Natural killer cell treated with Interleukin-12 subunit alpha and Interleukin-12 subunit beta and Interleukin-15 and Interleukin-18, amount 100 ng/mL, for 72 hours (primary cell): ENCODE data around the gene MINDY2. TPM values are rescaled to one million over a fixed set of nuclear protein-coding genes. Genes with fewer than 3 reads are reported as not detected.

ENCODE experiments used
- ATAC-seq, 2 donors: fragments of 150-1000 bp; cut with Tn5 transposase in 1 of 2; sonication (Bioruptor Pico), chemical (Tn5 transposase) in 1 of 2; 2 replicates each; pipeline ENCODE4 v1.10.0; 2021
- DNase-seq: peaks from one replicate; pipeline ENCODE4 v3.0.0; 2022; ENCODE audit warnings: low spot score
- H3K27ac Mint-ChIP-seq, 2 donors: 1 replicate in 1 of 2; 2 replicates in 1 of 2; pipeline ENCODE4 v1.8.0; 2022; ENCODE audit warnings: mixed read lengths in 2 of 2, mild to moderate bottlenecking in 1 of 2, moderate library complexity in 1 of 2
- H3K27me3 Mint-ChIP-seq, 2 donors: 1 replicate in 1 of 2; 2 replicates in 1 of 2; pipeline ENCODE4 v1.8.0; 2022; ENCODE audit warnings: mixed read lengths in 2 of 2
- H3K36me3 Mint-ChIP-seq: one replicate; pipeline ENCODE4 v1.8.0; 2022; ENCODE audit warnings: mixed read lengths
- H3K4me1 Mint-ChIP-seq, 2 donors: 1 replicate in 1 of 2; 2 replicates in 1 of 2; pipeline ENCODE4 v1.8.0; 2022; ENCODE audit warnings: low read depth in 2 of 2, mixed read lengths in 2 of 2, mild to moderate bottlenecking in 1 of 2
- H3K4me3 Mint-ChIP-seq: one replicate; pipeline ENCODE4 v1.8.0; 2022; ENCODE audit warnings: mixed read lengths
- H3K9me3 Mint-ChIP-seq: 2 replicates; pipeline ENCODE4 v1.8.0; 2022; ENCODE audit warnings: mixed read lengths
- total RNA-seq, 2 donors: library from RNA; stranded (reverse); gene quantifications; one replicate each; pipeline ENCODE4 v1.2.3, GENCODE V29; 2022

MINDY2 gene
- total RNA-seq, 2 donors from 2014 or later, result 11.9 to 15.1 TPM

DNA sequence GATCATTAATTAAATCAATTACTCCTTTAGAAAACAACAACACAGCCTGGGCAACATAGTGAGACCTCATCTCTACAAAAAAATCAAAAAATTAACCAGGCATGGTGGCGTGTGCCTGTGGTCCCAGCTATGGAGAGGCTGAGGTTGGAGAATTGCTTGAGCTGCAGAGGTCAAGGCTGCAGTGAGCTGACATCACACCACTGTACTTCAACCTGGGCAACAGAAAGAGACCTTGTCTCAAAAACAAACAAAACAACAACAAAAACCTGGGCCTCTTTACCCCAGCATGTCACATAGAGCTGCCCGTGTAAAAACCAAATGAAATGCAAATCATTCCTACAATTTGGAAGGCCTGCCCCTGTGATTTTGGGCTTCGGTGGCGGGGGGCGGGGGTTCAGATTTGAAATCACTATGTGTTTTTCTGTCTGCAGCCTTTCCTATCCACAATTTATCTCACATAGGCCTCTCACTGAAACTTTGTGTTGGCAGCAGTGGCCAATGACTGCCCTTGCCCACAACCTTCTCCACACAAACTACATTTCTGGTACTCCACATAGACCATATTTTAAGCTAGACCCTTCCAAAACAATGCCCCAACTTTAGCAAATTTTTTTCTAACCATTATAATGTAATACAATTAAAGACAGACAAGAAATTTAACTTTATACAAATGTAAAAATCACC lies 28.1 kb upstream of the MINDY2 start:
- Mint-ChIP-seq H3K36me3 (no peaks in the 10 kb centered on the region), H3K27me3 (no peaks in the 10 kb centered on the region), H3K4me1 (peaks cover 50 to 62% of the 10 kb centered on the region in 2 donors), H3K9me3 (no peaks in the 10 kb centered on the region), H3K27ac (peak overlapping the region in 1 of 2 donors; percentile 38), H3K4me3 (no peak overlapping the region)
- no peak for ATAC-seq
- no peak for DNase-seq

DNA sequence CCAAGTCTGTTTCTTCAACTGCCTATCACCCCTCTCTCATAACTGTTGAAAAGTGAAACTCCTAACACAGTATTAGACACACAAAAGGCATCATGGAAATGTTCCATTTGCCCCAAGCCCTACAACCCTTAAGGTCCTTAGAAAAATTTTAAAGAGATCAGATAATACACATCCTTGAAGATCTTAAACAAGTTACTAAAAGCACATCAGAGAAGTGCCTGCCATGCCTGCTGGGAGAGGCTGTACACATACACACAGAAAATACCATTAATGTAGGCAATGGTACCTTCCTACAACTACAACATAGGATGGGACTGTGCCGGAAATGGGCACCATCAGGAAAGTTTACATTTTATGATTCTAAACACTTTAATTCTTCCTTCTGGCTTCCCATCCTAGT lies 24.9 kb upstream of the MINDY2 start:
- no peak overlapping the region for H3K27ac Mint-ChIP-seq
- H3K36me3 Mint-ChIP-seq, result no peaks in the 10 kb centered on the region
- no peak for DNase-seq
- no peak overlapping the region for H3K4me3 Mint-ChIP-seq
- ATAC-seq, result no peak
- H3K9me3 Mint-ChIP-seq, result no peaks in the 10 kb centered on the region
- no peaks in the 10 kb centered on the region for H3K27me3 Mint-ChIP-seq
- H3K4me1 Mint-ChIP-seq, result peaks cover 50 to 63% of the 10 kb centered on the region in 2 donors

DNA sequence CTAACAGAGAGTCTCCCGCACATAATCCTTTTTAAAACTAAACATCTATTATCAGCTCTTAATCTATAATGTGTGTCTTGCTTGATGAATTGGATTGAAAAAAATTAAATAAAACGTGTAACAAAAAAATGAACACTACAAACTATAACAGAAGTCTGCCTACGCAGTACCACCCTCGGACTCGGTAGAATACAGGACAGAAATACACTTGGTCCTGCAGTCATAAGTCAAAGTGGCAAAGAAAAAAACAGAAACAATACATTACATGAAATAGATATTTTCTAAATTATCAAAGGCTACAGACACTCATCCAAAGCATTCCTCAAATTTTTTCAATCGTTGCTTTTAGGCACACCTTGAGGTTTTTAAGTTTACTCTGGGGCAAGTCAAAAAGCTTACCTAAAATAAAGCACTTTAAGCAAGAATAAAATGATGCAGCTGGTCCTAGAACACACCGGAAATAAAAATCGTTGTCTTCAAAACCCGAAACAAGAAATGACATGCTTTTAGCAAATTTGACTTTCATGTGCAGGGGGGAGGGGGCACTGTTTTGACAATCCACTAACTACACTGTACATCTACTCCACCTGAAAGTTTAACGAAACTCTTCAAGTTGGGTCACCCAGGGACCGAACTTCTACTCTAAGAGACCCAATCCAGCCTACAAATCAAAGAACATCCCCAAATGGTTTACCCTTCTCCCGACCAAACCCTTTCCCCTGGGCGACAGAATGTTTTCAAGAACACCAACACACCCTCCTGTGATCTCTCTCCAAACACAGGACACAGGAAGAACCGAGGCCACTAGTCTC lies 22.9 kb upstream of the MINDY2 start:
- Mint-ChIP-seq H3K4me1 (peaks cover 29 to 42% of the 10 kb centered on the region in 2 donors), H3K27me3 (no peaks in the 10 kb centered on the region), H3K4me3 (peak overlapping the region; percentile 94), H3K27ac (peak overlapping the region; percentile 83 to 89), H3K9me3 (no peaks in the 10 kb centered on the region), H3K36me3 (no peaks in the 10 kb centered on the region)
- no peak for DNase-seq
- ATAC-seq, result no peak

DNA sequence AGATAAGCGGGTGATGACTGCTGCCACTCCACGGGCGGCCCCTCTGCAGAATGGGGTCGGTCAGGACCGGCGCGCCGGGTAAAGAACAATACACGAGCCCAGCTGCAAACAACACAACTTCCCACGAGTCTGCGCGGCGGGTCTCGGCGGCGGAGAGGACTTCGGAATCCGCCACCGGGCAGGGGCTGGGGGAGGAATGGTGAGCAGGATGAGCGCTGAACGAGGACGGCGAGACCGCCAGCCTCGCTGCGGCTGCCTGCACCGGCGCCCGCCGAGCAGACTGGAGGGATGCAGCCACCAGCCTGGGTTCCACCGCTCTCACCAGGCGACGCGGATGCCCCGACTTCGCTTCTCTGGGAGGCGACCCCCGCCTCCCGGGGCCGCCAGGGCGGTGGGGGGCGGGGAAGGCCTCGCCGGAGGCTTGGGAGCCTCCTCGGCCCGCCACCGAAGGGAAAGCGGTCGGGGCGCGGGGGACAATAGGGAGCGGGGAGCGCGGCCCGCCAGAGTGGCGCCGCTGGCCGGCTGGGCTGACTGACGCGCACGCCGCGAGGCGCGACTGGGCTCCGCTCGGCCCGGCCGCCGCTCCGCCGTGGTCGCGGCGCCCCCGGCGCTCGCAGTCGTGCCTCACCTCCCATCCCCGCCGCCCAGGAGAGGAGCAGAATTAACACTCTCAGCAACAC lies 22.1 kb upstream of the MINDY2 start:
- peaks cover 27 to 38% of the 10 kb centered on the region in 2 donors for H3K4me1 Mint-ChIP-seq
- peak overlapping the region; percentile 94 for H3K4me3 Mint-ChIP-seq
- DNase-seq, result peak; percentile 63
- peak overlapping the region; percentile 83 to 97 for H3K27ac Mint-ChIP-seq
- H3K27me3 Mint-ChIP-seq, result no peaks in the 10 kb centered on the region
- no peaks in the 10 kb centered on the region for H3K9me3 Mint-ChIP-seq
- peak; percentile 52 to 57 for ATAC-seq
- H3K36me3 Mint-ChIP-seq, result no peaks in the 10 kb centered on the region

DNA sequence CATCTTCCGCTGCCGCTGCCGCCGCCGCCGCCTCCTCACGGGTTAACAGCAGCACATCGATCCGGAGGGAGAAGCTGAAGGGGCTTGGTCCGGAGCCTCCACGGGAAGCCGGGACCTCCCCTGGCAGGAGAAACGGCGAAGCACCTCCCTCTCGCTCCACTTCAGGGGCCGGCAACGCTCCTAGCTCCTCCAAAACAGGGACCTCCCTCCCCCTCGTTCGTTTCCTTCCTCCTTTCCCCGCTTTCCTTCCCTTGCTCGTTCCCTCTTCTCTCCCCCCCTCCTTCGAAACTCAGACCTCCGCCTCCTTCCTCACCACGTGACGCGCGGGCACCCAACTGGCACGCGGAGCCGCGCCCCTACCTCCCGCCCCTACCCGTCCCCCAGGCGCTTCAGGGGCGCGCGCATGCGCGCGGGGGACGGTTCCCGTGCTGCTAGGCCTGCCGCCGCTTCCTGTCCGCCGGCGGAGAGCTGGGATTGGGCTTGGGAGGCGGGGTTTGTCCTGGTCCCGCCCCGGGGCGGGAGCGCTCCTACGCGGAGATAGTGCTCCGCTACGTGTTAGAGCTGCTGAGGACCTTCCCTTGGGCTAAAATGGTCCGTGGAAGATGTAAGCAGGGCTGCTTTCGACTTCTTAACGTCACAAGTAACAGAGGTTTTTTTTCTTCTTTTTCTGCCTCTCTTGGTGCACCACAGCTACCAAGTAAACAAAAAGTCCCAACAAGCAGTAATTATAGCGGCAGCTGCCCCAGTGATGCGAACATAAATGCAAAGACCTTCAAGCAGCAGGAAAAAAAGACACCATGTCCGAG lies 21.4 kb upstream of the MINDY2 start, which contains the start of gene ADAM10:
Gene ADAM10, minus strand, starts transcription at position 176 of the 806 bp plus-strand sequence. Its CDS starts 173 bp downstream, at position 3.
- DNase-seq, result peak; percentile 99

DNA sequence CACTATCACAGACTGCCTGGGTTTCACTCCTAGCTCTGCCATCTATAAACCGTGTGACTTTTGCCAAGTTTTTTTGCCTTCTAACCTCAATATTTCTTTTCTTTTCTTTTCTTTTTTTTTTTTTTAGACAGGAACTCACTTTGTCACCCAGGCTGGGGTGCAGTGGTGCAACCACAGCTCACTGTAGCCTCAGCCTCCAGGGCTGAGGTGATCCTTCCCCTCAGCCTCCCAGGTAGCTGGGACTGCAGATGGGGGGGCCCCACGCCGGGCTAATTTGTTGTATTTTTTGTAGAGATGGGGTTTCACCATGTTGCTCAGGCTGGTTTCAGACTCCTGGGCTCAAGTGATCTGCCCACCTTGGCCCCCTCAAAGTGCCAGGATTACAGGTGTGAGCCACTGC lies 18.4 kb upstream of the MINDY2 start:
- ATAC-seq, result no peak
- no peaks in the 10 kb centered on the region for H3K9me3 Mint-ChIP-seq
- no peaks in the 10 kb centered on the region for H3K27me3 Mint-ChIP-seq
- peaks cover 16 to 19% of the 10 kb centered on the region in 2 donors for H3K4me1 Mint-ChIP-seq
- no peak for DNase-seq
- no peak overlapping the region for H3K27ac Mint-ChIP-seq
- no peak overlapping the region for H3K4me3 Mint-ChIP-seq
- H3K36me3 Mint-ChIP-seq, result no peaks in the 10 kb centered on the region

More for the DNA sequence above, 21.4 kb upstream of the MINDY2 start, which contains the start of gene ADAM10:
- H3K4me3 Mint-ChIP-seq, result peak within 1 kb of the TSS; percentile 94
- H3K4me1 Mint-ChIP-seq, result peaks cover 26 to 36% of the 10 kb centered on the region in 2 donors
- H3K27me3 Mint-ChIP-seq, result no peaks in the 10 kb centered on the region
- no peaks in the 10 kb centered on the region for H3K9me3 Mint-ChIP-seq
- ATAC-seq, result peak; percentile 98 to 99
- peak within 1 kb of the TSS; percentile 83 to 97 for H3K27ac Mint-ChIP-seq
- H3K36me3 Mint-ChIP-seq, result no peaks in the 10 kb centered on the region

DNA sequence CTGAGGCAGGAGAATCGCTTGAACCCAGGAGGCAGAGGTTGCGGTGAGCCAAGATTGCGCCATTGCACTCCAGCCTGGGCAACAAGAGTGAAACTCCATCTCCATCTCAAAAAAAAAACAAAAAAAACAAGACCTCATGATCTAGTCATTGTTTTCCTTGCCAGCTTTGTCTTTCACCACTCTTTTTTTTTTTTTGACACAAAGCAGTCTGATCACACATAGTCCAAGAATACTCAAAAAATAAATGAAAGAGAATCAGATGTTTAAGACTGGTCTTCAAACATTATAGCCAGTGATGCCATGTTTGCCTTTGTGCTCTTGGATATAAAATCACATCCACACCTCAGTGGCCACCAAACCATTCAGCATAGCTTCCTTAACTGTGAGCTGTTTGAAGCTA lies 15.8 kb upstream of the MINDY2 start:
- H3K9me3 Mint-ChIP-seq, result no peaks in the 10 kb centered on the region
- no peak for DNase-seq
- no peaks in the 10 kb centered on the region for H3K36me3 Mint-ChIP-seq
- H3K27ac Mint-ChIP-seq, result no peak overlapping the region
- H3K4me1 Mint-ChIP-seq, result peaks cover 4 to 5% of the 10 kb centered on the region in 2 donors
- no peaks in the 10 kb centered on the region for H3K27me3 Mint-ChIP-seq
- no peak for ATAC-seq
- no peak overlapping the region for H3K4me3 Mint-ChIP-seq

DNA sequence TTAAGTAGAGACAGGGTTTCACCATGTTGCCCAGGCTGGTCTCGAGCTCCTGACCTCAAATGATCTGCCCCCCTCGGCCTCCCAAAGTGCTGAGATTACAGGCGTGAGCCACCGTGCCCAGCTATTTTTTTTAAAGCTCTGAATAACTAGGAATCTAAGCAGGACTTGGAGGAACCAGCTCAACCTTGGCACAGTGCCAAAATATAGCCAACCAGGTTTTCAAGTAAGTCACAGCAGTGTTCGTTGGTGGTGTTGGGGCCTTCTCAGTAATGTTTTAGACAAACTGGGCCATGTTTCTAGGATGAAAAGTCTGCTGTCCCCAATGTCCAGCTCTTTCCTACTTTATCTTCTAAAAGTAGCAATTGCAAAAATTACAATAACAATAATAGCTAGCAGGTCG lies 15.1 kb upstream of the MINDY2 start:
- Mint-ChIP-seq H3K4me1 (peaks cover 6 to 8% of the 10 kb centered on the region in 2 donors), H3K36me3 (no peaks in the 10 kb centered on the region), H3K4me3 (no peak overlapping the region), H3K27me3 (no peaks in the 10 kb centered on the region), H3K27ac (no peak overlapping the region), H3K9me3 (no peaks in the 10 kb centered on the region)
- no peak for DNase-seq
- ATAC-seq, result no peak

DNA sequence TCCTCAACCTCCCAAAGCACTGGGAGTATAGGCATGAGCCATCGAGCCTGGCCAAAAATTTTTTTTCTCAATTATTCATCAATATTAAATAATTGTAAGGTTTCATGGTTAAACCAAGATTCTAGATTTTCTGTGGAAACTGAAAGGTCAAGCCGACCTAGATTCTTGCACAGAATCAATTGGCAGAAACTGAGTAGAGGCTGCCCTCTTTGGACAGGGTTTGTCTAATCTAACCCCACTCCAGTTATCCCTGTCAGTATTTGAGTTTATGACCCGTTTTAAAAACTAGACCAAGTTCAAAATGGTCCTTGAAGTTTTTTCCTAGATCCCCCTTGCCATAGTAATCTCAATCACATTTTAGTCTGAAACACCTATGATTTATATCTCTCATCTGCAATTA lies 13.0 kb upstream of the MINDY2 start:
- Mint-ChIP-seq H3K4me1 (peaks cover 10 to 12% of the 10 kb centered on the region in 2 donors), H3K36me3 (peaks cover 3% of the 10 kb centered on the region), H3K27me3 (no peaks in the 10 kb centered on the region), H3K27ac (no peak overlapping the region), H3K9me3 (no peaks in the 10 kb centered on the region), H3K4me3 (no peak overlapping the region)
- ATAC-seq (no peak), DNase-seq (no peak)

DNA sequence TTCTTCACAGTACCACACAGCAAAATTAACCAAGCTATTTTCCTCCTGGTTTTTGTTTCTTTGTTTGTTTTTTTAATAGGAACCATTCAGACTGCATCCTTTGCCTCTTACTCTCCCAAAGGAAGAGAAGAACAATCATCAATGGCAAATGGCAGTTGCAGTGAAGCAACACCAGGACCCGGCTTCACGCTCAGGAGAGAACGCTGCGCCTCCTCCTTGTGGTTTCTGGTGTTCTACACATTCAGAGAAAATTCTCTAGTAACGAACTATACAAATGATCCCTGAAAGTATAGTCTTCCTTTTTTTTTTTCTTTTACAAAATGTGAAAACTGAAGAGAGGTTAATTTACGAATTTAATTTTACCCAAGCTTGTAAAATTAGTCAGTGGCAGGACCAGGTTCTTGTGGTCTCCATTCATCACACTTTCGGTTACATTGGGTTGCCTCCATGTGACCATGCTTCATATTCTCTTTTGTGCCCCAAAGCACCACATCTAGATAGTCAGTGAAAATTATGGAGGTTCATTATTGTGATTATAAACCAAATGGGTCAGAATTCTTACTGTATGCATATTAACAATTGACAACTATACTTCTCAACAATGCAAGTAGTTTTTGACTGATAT lies 10.6 kb upstream of the MINDY2 start:
- Mint-ChIP-seq H3K4me3 (peak overlapping the region; percentile 12), H3K9me3 (peaks cover 3% of the 10 kb centered on the region), H3K36me3 (peaks cover 11% of the 10 kb centered on the region), H3K27me3 (no peaks in the 10 kb centered on the region), H3K4me1 (peaks cover 10 to 12% of the 10 kb centered on the region in 2 donors), H3K27ac (no peak overlapping the region)
- no peak for DNase-seq
- ATAC-seq, result no peak

DNA sequence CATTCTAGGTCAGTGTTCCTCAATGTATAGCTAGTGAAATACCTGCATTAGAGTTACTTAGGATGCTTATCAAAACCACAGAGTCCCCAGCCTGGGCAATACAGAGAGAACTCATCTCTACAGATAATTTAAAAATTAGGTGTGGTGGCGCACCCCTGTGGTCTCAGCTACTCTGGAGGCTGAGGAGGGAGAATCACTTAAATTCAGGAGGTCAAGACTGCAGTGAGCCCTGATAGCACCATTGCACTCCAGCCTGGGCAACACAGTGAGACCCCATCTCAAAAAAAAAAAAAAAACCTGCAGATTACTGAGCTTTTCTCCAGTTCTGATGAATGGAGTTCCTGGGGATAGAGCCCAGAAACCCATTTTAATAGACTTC lies 10.1 kb upstream of the MINDY2 start:
- Mint-ChIP-seq H3K4me3 (no peak overlapping the region), H3K9me3 (peaks cover 3% of the 10 kb centered on the region), H3K4me1 (peaks cover 10 to 12% of the 10 kb centered on the region in 2 donors), H3K36me3 (peaks cover 11% of the 10 kb centered on the region), H3K27ac (no peak overlapping the region), H3K27me3 (no peaks in the 10 kb centered on the region)
- ATAC-seq, result no peak
- peak; percentile 61 for DNase-seq

DNA sequence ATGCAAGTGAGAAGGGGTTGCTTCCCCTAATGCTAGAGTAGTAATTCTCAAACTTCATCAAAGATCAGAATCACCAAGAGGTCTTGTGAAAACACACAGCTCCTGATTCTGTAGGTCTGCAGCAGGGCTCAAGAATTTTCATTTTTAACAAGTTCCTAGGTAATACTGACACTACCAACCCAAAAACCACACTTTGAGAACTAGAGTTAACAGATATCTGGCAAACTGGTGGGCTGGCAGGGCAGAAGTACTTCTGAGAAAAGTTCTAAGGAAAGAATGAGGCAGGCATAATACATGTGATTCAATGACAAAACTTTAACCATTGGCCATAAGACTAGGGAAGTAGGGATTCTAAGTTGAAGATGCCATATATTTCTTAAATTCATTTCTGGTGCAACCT lies 8.8 kb upstream of the MINDY2 start:
- peaks cover 3% of the 10 kb centered on the region for H3K9me3 Mint-ChIP-seq
- H3K4me3 Mint-ChIP-seq, result no peak overlapping the region
- ATAC-seq (no peak), DNase-seq (no peak)
- H3K27me3 Mint-ChIP-seq, result no peaks in the 10 kb centered on the region
- H3K36me3 Mint-ChIP-seq, result peaks cover 11% of the 10 kb centered on the region
- H3K4me1 Mint-ChIP-seq, result peaks cover 10 to 14% of the 10 kb centered on the region in 2 donors
- no peak overlapping the region for H3K27ac Mint-ChIP-seq

DNA sequence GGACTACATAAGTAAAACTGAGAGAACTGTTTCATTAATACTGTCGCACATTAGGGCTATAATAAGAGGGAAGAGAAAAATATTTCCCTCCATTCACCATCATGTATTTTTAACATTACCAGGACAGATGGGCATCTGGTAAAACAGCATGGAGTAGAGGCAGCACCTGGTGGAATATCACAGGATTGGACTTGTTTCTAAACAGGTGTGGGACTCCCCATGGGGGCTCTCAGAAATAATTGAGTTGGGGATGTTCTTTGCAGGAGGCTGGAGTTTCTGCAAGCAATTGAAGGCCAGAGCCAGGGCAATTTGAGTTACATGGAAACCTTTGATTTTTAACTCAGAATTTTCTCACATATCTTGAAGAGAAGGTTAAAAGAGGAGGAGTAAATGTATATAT lies 8.4 kb upstream of the MINDY2 start:
- DNase-seq, result no peak
- Mint-ChIP-seq H3K27me3 (no peaks in the 10 kb centered on the region), H3K27ac (no peak overlapping the region), H3K9me3 (peaks cover 3% of the 10 kb centered on the region), H3K36me3 (peaks cover 11% of the 10 kb centered on the region), H3K4me3 (no peak overlapping the region), H3K4me1 (peaks cover 10 to 14% of the 10 kb centered on the region in 2 donors)
- ATAC-seq, result no peak
